Activated CD4-positive, alpha-beta memory T cell treated with anti-CD3 and anti-CD28 coated beads, Interleukin-2, amount 10 ng/mL, durations not matched to agents 7 days and 5 days (primary cell): Measurements from ENCODE around the gene ALG1. TPM values are rescaled to one million over a fixed set of nuclear protein-coding genes. Genes with fewer than 3 reads are reported as not detected.

Source experiments
- CTCF ChIA-PET: fragments of 350-600 bp; sonication (Branson Sonifier 250); formaldehyde crosslinking; loops from one replicate; lab custom pipeline; 2021; ENCODE audit warnings: antibody characterized with exemption, inconsistent platforms; lab: Charles Lee
- POLR2A ChIA-PET: fragments of 350-600 bp; sonication (Branson Sonifier 250); formaldehyde crosslinking; loops from one replicate; lab custom pipeline; 2021; ENCODE audit warnings: antibody characterized with exemption; lab: Charles Lee
- DNase-seq: peaks from one replicate; pipeline ENCODE4 v3.0.0-alpha.2; 2020
- H3K27ac Mint-ChIP-seq: one replicate; pipeline ENCODE4 v1.8.0; 2021; ENCODE audit warnings: mild to moderate bottlenecking, mixed read lengths
- H3K27me3 Mint-ChIP-seq: one replicate; pipeline ENCODE4 v1.8.0; 2021; ENCODE audit warnings: mixed read lengths
- H3K36me3 Mint-ChIP-seq: one replicate; pipeline ENCODE4 v1.8.0; 2021; ENCODE audit warnings: low read depth, mixed read lengths
- H3K4me1 Mint-ChIP-seq: one replicate; pipeline ENCODE4 v1.8.0; 2021; ENCODE audit warnings: mixed read lengths
- H3K4me3 Mint-ChIP-seq: one replicate; pipeline ENCODE4 v1.8.0; 2021; ENCODE audit warnings: mild to moderate bottlenecking, mixed read lengths
- H3K9me3 Mint-ChIP-seq: one replicate; pipeline ENCODE4 v1.8.0; 2021; ENCODE audit warnings: mixed read lengths
- total RNA-seq, 2 experiments: library from RNA; stranded (reverse); gene quantifications; one replicate each; pipeline ENCODE4 v1.2.3, GENCODE V29; 2021

Gene ALG1
- total RNA-seq, 2 experiments from 2014 or later = 18.7 to 19.3 TPM

DNA sequence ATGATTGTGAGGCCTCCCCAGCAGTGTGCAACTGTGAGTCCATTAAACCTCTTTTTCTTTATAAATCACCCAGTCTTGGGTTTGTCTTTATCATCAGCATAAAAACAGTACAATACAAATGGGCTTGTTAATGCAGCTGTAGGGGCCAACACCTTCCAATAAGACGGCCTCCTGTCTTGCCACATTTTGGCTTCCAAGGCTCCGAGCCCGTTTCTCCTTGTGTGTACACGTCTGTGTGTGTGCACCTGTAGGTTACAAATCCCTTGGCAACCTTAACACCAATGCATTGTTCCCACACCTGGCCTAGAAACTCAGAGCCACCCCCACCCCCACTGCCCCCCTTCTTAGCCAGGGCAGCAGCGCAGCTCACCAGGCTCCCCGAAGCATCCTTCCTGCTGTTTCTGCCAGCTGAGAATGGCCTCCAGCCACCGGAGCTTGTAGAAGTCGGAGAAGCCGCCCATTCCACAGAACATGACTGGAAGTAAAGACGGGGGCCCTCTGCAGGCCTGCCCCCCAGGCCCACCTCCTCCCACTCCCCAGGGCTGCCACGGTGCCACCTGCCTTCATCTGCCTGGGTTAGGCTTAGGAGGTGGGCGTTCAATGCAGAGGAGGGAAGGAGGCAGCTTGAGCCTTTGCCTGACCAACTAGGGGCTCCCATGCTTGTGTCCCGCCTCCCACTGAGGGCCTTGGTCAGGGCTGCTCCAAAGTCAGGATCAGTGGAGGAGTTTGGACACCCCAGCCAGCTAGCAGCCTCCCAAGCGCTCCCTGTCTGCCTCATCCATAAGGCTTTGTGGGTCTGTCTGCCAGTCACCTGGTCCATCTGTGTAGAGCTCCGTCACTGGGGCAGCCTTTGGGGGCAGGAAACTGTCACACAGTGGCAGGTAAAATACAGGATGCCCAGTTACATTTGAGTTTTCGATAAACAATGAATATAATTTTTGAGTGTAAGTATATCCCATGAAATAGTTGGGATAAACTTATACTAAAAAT lies 16.5 kb upstream of the ALG1 start:
- no peaks in the 10 kb centered on the region for H3K4me1 Mint-ChIP-seq
- no peak for DNase-seq
- no peak overlapping the region for H3K27ac Mint-ChIP-seq
- H3K27me3 Mint-ChIP-seq = peaks cover 11% of the 10 kb centered on the region
- POLR2A ChIA-PET = interaction anchor here (1.0 kb wide), 1 partner anchor 19 kb away, joined by 4 read pairs; no protein-coding TSS in a partner anchor
- CTCF ChIA-PET = interaction anchor here (0.7 to 1.6 kb wide), 3 partner anchors 9 to 30 kb away, joined by 3 to 6 read pairs (median 4); no protein-coding TSS in a partner anchor
- no peaks in the 10 kb centered on the region for H3K9me3 Mint-ChIP-seq
- no peak overlapping the region for H3K4me3 Mint-ChIP-seq
- H3K36me3 Mint-ChIP-seq = no peaks in the 10 kb centered on the region

DNA sequence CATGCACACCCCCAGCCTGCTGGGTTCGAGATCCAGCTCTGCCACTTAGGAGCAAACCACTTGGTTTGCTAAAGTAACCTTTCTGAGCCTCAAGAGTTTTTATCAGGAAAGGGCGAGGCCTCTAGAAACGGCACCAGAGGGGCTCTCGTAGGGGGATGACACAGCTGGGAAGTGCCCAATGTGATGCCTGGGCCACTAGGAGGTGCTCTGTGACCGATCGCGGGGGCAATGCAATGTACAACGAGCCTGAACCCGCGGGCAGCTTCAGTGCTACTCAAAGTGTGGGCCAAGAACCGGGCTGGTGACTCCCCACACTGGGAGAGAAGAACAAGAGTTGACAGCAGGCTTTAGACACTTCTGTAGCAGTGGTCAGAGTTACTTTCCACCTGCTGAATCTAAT lies 15.3 kb upstream of the ALG1 start:
- DNase-seq = peak; percentile 46
- no peak overlapping the region for H3K4me3 Mint-ChIP-seq
- CTCF ChIA-PET = interaction anchor here (0.6 to 1.5 kb wide), 8 partner anchors 13 to 35 kb away, joined by 3 to 17 read pairs (median 4); partner anchors contain the start of gene ALG1
- no peaks in the 10 kb centered on the region for H3K4me1 Mint-ChIP-seq
- H3K27ac Mint-ChIP-seq = no peak overlapping the region
- no peaks in the 10 kb centered on the region for H3K36me3 Mint-ChIP-seq
- H3K27me3 Mint-ChIP-seq = peaks cover 3% of the 10 kb centered on the region
- POLR2A ChIA-PET = interaction anchor here (0.6 kb wide), 1 partner anchor 30 kb away, joined by 3 read pairs; no protein-coding TSS in a partner anchor
- no peaks in the 10 kb centered on the region for H3K9me3 Mint-ChIP-seq

- CTCF ChIA-PET = interaction anchor here (1.6 kb wide), 1 partner anchor 13 kb away, joined by 5 read pairs; the partner anchor contains the start of gene ALG1
- Mint-ChIP-seq H3K27me3 (no peaks in the 10 kb centered on the region), H3K27ac (no peak overlapping the region), H3K4me3 (no peak overlapping the region), H3K9me3 (no peaks in the 10 kb centered on the region), H3K36me3 (no peaks in the 10 kb centered on the region), H3K4me1 (no peaks in the 10 kb centered on the region)
- no peak for DNase-seq
- POLR2A ChIA-PET = interaction anchor here (1.9 kb wide), 1 partner anchor 13 kb away, joined by 6 read pairs; the partner anchor contains the start of gene ALG1
These were observed 13.2 kb upstream of the ALG1 start for GRCh38 chr16:5058476-5058875.

GRCh38 chr16:5059386-5060072 lies 12.1 kb upstream of the ALG1 start:
- Mint-ChIP-seq H3K4me3 (no peak overlapping the region), H3K36me3 (no peaks in the 10 kb centered on the region), H3K27ac (no peak overlapping the region), H3K4me1 (no peaks in the 10 kb centered on the region), H3K27me3 (no peaks in the 10 kb centered on the region), H3K9me3 (no peaks in the 10 kb centered on the region)
- DNase-seq = no peak
- ChIA-PET POLR2A (no interaction called here), CTCF (interaction anchor here (1.1 kb wide), 1 partner anchor 22 kb away, joined by 3 read pairs; no protein-coding TSS in a partner anchor)

- no peak for DNase-seq
- no peaks in the 10 kb centered on the region for H3K36me3 Mint-ChIP-seq
- H3K27me3 Mint-ChIP-seq = no peaks in the 10 kb centered on the region
- CTCF ChIA-PET = interaction anchor here (0.7 kb wide), 1 partner anchor 10 kb away, joined by 4 read pairs; no protein-coding TSS in a partner anchor
- H3K4me3 Mint-ChIP-seq = no peak overlapping the region
- POLR2A ChIA-PET = interaction anchor here (1.2 kb wide), 1 partner anchor 11 kb away, joined by 4 read pairs; the partner anchor contains the start of gene ALG1
- H3K27ac Mint-ChIP-seq = no peak overlapping the region
- H3K9me3 Mint-ChIP-seq = no peaks in the 10 kb centered on the region
- H3K4me1 Mint-ChIP-seq = no peaks in the 10 kb centered on the region
These were observed 11.5 kb upstream of the ALG1 start for GRCh38 chr16:5060073-5060641.

DNA sequence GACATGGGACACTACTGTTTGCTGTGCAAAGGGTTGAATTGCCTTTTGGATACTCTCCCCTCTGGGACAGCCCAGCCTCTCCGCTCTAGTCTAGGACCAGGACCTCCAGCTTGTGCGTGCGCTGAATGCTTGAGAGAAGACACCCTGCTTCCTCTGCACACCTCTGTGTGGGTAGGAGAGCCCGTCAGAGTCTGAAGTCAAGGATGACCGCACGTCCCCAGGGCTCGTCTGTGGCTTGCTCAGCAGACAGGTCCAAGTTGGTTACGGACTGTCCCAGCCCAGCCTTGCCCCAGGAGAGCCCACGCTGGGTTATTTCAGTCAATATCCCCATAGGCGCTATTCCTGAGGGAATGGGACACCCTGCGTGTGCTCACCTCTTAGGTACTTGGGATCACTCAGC lies 9.6 kb upstream of the ALG1 start:
- Mint-ChIP-seq H3K27me3 (no peaks in the 10 kb centered on the region), H3K36me3 (no peaks in the 10 kb centered on the region), H3K4me3 (no peak overlapping the region), H3K9me3 (no peaks in the 10 kb centered on the region), H3K4me1 (no peaks in the 10 kb centered on the region), H3K27ac (no peak overlapping the region)
- no peak for DNase-seq
- ChIA-PET POLR2A (no interaction called here), CTCF (interaction anchor here (0.7 kb wide), 1 partner anchor 189 kb away, joined by 3 read pairs; no protein-coding TSS in a partner anchor)

GRCh38 chr16:5062790-5063765 lies 8.6 kb upstream of the ALG1 start:
- POLR2A ChIA-PET = no interaction called here
- Mint-ChIP-seq H3K27me3 (no peaks in the 10 kb centered on the region), H3K27ac (no peak overlapping the region), H3K9me3 (no peaks in the 10 kb centered on the region), H3K4me1 (no peaks in the 10 kb centered on the region), H3K4me3 (no peak overlapping the region), H3K36me3 (no peaks in the 10 kb centered on the region)
- no peak for DNase-seq
- CTCF ChIA-PET = interaction anchor here (0.6 kb wide), 1 partner anchor 10 kb away, joined by 3 read pairs; no protein-coding TSS in a partner anchor

GRCh38 chr16:5064915-5065314 lies 6.7 kb upstream of the ALG1 start:
- Mint-ChIP-seq H3K27ac (no peak overlapping the region), H3K27me3 (no peaks in the 10 kb centered on the region), H3K36me3 (no peaks in the 10 kb centered on the region), H3K9me3 (no peaks in the 10 kb centered on the region), H3K4me1 (peaks cover under 1% of the 10 kb centered on the region), H3K4me3 (no peak overlapping the region)
- no peak for DNase-seq
- ChIA-PET CTCF (interaction anchor here (1.8 kb wide), 1 partner anchor 11 kb away, joined by 6 read pairs; no protein-coding TSS in a partner anchor), POLR2A (no interaction called here)

GRCh38 chr16:5065326-5065725 lies 6.3 kb upstream of the ALG1 start:
- Mint-ChIP-seq H3K27me3 (no peaks in the 10 kb centered on the region), H3K4me1 (peaks cover 2% of the 10 kb centered on the region), H3K27ac (no peak overlapping the region), H3K9me3 (no peaks in the 10 kb centered on the region), H3K4me3 (no peak overlapping the region), H3K36me3 (no peaks in the 10 kb centered on the region)
- POLR2A ChIA-PET = no interaction called here
- no peak for DNase-seq
- CTCF ChIA-PET = interaction anchor here (1.8 kb wide), 1 partner anchor 11 kb away, joined by 6 read pairs; no protein-coding TSS in a partner anchor

DNA sequence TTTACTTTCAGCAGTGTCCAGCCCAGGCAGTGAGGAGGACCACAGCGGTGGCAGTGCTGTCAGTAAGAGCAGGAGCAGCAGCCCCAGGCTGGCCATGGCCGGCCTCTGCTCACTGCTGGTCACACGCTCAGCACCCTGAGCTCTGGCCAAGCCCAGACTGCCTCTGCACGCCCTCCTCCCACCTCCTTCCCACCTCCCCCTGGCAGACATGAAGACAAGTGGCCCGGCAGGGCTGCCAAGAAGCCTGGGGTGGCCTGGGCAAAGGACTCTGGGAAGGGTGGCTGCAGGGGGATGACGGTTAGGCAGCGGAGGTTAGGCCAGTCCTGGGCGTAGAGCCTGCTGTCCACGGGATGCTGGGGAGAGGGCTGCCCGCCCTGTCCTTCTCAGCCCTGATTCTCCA lies 5.8 kb upstream of the ALG1 start, which contains the start of gene C16orf89:
Gene C16orf89, minus strand, starts transcription at position 144 of the 400 bp plus-strand sequence. Its CDS starts 48 bp downstream, at position 96.
- Mint-ChIP-seq H3K4me1 (peaks cover 2% of the 10 kb centered on the region), H3K4me3 (no peak within 1 kb of the TSS), H3K36me3 (no peaks in the 10 kb centered on the region), H3K27ac (no peak within 1 kb of the TSS), H3K27me3 (no peaks in the 10 kb centered on the region), H3K9me3 (no peaks in the 10 kb centered on the region)
- CTCF ChIA-PET = no interaction called here
- DNase-seq = no peak
- POLR2A ChIA-PET = no interaction called here

GRCh38 chr16:5066511-5066910 lies 5.1 kb upstream of the ALG1 start:
- Mint-ChIP-seq H3K27me3 (no peaks in the 10 kb centered on the region), H3K4me3 (no peak overlapping the region), H3K4me1 (peaks cover 9% of the 10 kb centered on the region), H3K27ac (no peak overlapping the region), H3K9me3 (no peaks in the 10 kb centered on the region), H3K36me3 (no peaks in the 10 kb centered on the region)
- DNase-seq = no peak
- CTCF ChIA-PET = no interaction called here
- POLR2A ChIA-PET = no interaction called here
